GM10266 (cell line): ENCODE data around the gene SEMA4D.

ENCODE experiments used
- DNase-seq: peaks from one replicate; pipeline ENCODE4 v3.0.0; 2012; ENCODE audit errors: extremely low spot score
- CTCF ChIP-seq: IDR thresholded peaks from 2 replicates; pipeline ENCODE4 v1.5.1; 2012; ENCODE audit warnings: mild to moderate bottlenecking, low read depth; ENCODE audit not compliant: control insufficient read depth, insufficient read depth; ENCODE audit errors: missing control alignments

The SEMA4D gene

GRCh38 chr9:89489548-89490530 lies 8.1 kb downstream of the SEMA4D start:
- TF ChIP-seq CTCF: no peak
- DNase-seq: no peak

- DNase-seq: no peak
- TF ChIP-seq CTCF: no peak
These were observed 9.0 kb downstream of the SEMA4D start for GRCh38 chr9:89488936-89489335.

- TF ChIP-seq CTCF: no peak
- DNase-seq: no peak
These were observed 9.8 kb downstream of the SEMA4D start for GRCh38 chr9:89488131-89488530.

- no peak for DNase-seq
- TF ChIP-seq CTCF: no peak
These were observed 11.2 kb downstream of the SEMA4D start for GRCh38 chr9:89486681-89487080.

- DNase-seq: peak; percentile 71
- TF ChIP-seq CTCF: no peak
These were observed 13.2 kb downstream of the SEMA4D start for GRCh38 chr9:89484475-89485404.

GRCh38 chr9:89483592-89484474 lies 14.1 kb downstream of the SEMA4D start:
- peak; percentile 87 for DNase-seq
- no peak for TF ChIP-seq CTCF
